ENCODE measurements around the gene GC. TPM values are rescaled to one million over a fixed set of nuclear protein-coding genes. Genes with fewer than 3 reads are reported as not detected.

The GC gene
- total RNA-seq, 1 donor from 2014 or later = 154 TPM

- DNase-seq (ENCODE audit: low spot score, unreplicated experiment) = no peak
- Mint-ChIP-seq H3K27me3 (no peaks in the 10 kb centered on the region), H3K4me3 (ENCODE audit: low read depth) (no peak overlapping the region), H3K4me1 (ENCODE audit: low read depth) (peaks cover 1% of the 10 kb centered on the region), H3K27ac (no peak overlapping the region), H3K36me3 (ENCODE audit: insufficient read depth) (peaks cover 9% of the 10 kb centered on the region), H3K9me3 (ENCODE audit: low read depth) (peaks cover 22% of the 10 kb centered on the region)
- TF ChIP-seq, protein P1, sequence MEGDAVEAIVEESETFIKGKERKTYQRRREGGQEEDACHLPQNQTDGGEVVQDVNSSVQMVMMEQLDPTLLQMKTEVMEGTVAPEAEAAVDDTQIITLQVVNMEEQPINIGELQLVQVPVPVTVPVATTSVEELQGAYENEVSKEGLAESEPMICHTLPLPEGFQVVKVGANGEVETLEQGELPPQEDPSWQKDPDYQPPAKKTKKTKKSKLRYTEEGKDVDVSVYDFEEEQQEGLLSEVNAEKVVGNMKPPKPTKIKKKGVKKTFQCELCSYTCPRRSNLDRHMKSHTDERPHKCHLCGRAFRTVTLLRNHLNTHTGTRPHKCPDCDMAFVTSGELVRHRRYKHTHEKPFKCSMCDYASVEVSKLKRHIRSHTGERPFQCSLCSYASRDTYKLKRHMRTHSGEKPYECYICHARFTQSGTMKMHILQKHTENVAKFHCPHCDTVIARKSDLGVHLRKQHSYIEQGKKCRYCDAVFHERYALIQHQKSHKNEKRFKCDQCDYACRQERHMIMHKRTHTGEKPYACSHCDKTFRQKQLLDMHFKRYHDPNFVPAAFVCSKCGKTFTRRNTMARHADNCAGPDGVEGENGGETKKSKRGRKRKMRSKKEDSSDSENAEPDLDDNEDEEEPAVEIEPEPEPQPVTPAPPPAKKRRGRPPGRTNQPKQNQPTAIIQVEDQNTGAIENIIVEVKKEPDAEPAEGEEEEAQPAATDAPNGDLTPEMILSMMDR (IDR thresholded peaks at IDR 0.05; ENCODE audit: unreplicated experiment) = peak; percentile 71
These were observed 51.2 kb downstream of the GC start for GRCh38 chr4:71732706-71733105.

DNA sequence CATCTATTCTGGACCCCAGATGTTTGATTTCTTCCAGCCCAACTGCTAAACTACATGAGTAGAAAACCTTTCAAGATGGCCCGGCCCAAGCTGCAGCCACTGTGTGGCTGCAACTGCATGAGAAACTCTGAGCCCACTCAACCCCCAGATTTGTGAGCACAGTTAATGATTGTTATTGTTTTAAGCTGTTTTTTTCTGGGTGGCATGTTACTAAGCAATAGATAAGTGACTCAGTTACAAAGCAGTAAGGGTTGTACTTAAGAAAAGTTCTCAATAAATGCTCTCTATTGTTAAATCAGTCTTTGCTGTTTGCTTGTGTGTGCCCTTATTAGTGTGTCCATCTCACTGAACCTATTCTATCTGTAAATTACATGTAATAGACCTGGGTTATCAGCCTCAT is 51.8 kb downstream of the GC start:
- peaks cover 1% of the 10 kb centered on the region for H3K4me1 Mint-ChIP-seq (ENCODE audit: low read depth)
- TF ChIP-seq, protein P1 (IDR thresholded peaks at IDR 0.05; ENCODE audit: unreplicated experiment) = no peak
- H3K4me3 Mint-ChIP-seq (ENCODE audit: low read depth) = no peak overlapping the region
- peaks cover 7% of the 10 kb centered on the region for H3K36me3 Mint-ChIP-seq (ENCODE audit: insufficient read depth)
- peaks cover 15% of the 10 kb centered on the region for H3K9me3 Mint-ChIP-seq (ENCODE audit: low read depth)
- H3K27ac Mint-ChIP-seq = peak overlapping the region; percentile 40
- no peaks in the 10 kb centered on the region for H3K27me3 Mint-ChIP-seq
- DNase-seq (ENCODE audit: low spot score, unreplicated experiment) = no peak

- Mint-ChIP-seq H3K4me1 (ENCODE audit: low read depth) (peaks cover 1% of the 10 kb centered on the region), H3K27ac (no peak overlapping the region), H3K4me3 (ENCODE audit: low read depth) (no peak overlapping the region), H3K9me3 (ENCODE audit: low read depth) (peaks cover 3% of the 10 kb centered on the region), H3K36me3 (ENCODE audit: insufficient read depth) (peaks cover 2% of the 10 kb centered on the region), H3K27me3 (no peaks in the 10 kb centered on the region)
- no peak for DNase-seq (ENCODE audit: low spot score, unreplicated experiment)
- TF ChIP-seq, protein P1 (IDR thresholded peaks at IDR 0.05; ENCODE audit: unreplicated experiment) = no peak
These were observed 54.0 kb downstream of the GC start for GRCh38 chr4:71729856-71730255.

DNA sequence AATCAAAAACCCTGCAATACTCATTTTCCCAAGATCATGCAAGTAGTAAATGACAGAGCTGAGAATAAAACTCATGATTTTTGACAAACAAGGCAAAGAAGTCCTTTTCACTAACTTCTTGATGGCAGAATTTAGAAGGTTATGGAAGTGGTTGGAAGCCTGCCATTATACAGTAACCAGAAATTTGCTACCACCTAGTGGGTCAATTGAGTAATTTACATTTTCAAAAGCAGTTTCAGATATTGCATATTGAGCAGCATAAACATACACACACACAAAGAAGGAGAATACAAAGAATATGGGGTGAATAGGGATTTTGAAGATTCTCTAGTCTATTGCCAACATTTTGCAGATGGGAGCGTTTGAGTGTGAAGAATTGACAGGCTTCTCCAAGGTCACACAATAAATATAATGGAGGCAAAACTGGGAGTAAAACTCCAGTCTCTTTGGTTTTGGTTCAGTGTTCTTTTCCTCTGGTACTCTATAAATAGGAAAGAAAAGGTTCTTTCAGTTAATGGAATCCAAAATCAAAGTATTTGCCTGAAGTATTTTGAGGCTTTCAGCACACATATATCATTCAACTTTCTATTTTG is 70.2 kb downstream of the GC start:
- H3K36me3 Mint-ChIP-seq (ENCODE audit: insufficient read depth) = peaks cover 11% of the 10 kb centered on the region
- no peak overlapping the region for H3K27ac Mint-ChIP-seq
- DNase-seq (ENCODE audit: low spot score, unreplicated experiment) = no peak
- H3K4me1 Mint-ChIP-seq (ENCODE audit: low read depth) = peaks cover 35% of the 10 kb centered on the region
- H3K4me3 Mint-ChIP-seq (ENCODE audit: low read depth) = no peak overlapping the region
- no peaks in the 10 kb centered on the region for H3K27me3 Mint-ChIP-seq
- peaks cover 21% of the 10 kb centered on the region for H3K9me3 Mint-ChIP-seq (ENCODE audit: low read depth)
- TF ChIP-seq, protein P1 (IDR thresholded peaks at IDR 0.05; ENCODE audit: unreplicated experiment) = peak; percentile 75

- DNase-seq (ENCODE audit: low spot score, unreplicated experiment) = no peak
- H3K36me3 Mint-ChIP-seq (ENCODE audit: insufficient read depth) = peaks cover 16% of the 10 kb centered on the region
- TF ChIP-seq, protein P1 (IDR thresholded peaks at IDR 0.05; ENCODE audit: unreplicated experiment) = no peak
- H3K9me3 Mint-ChIP-seq (ENCODE audit: low read depth) = peaks cover 19% of the 10 kb centered on the region
- peaks cover 37% of the 10 kb centered on the region for H3K4me1 Mint-ChIP-seq (ENCODE audit: low read depth)
- H3K4me3 Mint-ChIP-seq (ENCODE audit: low read depth) = no peak overlapping the region
- H3K27ac Mint-ChIP-seq = peak overlapping the region; percentile 75
- H3K27me3 Mint-ChIP-seq = no peaks in the 10 kb centered on the region
These were observed 71.9 kb downstream of the GC start for GRCh38 chr4:71711985-71712348.
